Activated CD4-positive, alpha-beta memory T cell treated with anti-CD3 and anti-CD28 coated beads for 36 hours (primary cell): Measurements from ENCODE around the gene SLC30A9. TPM values are rescaled to one million over a fixed set of nuclear protein-coding genes. Genes with fewer than 3 reads are reported as not detected.

Experiments
- CTCF ChIA-PET: fragments of 350-600 bp; sonication (Branson Sonifier 250); formaldehyde crosslinking; loops from one replicate; lab custom pipeline; 2021; ENCODE audit warnings: antibody characterized with exemption, inconsistent platforms; lab: Charles Lee
- POLR2A ChIA-PET: fragments of 350-600 bp; sonication (Branson Sonifier 250); formaldehyde crosslinking; loops from one replicate; lab custom pipeline; 2021; ENCODE audit warnings: antibody characterized with exemption; lab: Charles Lee
- DNase-seq: peaks from one replicate; pipeline ENCODE4 v3.0.0-alpha.2; 2020
- H3K27ac Mint-ChIP-seq: one replicate; pipeline ENCODE4 v1.8.0; 2021; ENCODE audit warnings: mixed read lengths
- H3K27me3 Mint-ChIP-seq: one replicate; pipeline ENCODE4 v1.8.0; 2021; ENCODE audit warnings: mixed read lengths
- H3K36me3 Mint-ChIP-seq: one replicate; pipeline ENCODE4 v1.8.0; 2021; ENCODE audit warnings: mixed read lengths
- H3K4me1 Mint-ChIP-seq: one replicate; pipeline ENCODE4 v1.8.0; 2021; ENCODE audit warnings: low read depth, mixed read lengths
- H3K4me3 Mint-ChIP-seq: one replicate; pipeline ENCODE4 v1.8.0; 2021; ENCODE audit warnings: mild to moderate bottlenecking, mixed read lengths
- H3K9me3 Mint-ChIP-seq: one replicate; pipeline ENCODE4 v1.8.0; 2021; ENCODE audit warnings: mixed read lengths
- intact Hi-C: fragments of 100-400 bp; cut with micrococcal nuclease; formaldehyde crosslinking; loops from one replicate; pipeline ENCODE4 v1.15.1; 2023
- total RNA-seq, 2 experiments: library from RNA; stranded (reverse); gene quantifications; one replicate each; pipeline ENCODE4 v1.2.3, GENCODE V29; 2021

The SLC30A9 gene
- total RNA-seq, 2 experiments from 2014 or later, result 43.3 to 48.3 TPM

DNA sequence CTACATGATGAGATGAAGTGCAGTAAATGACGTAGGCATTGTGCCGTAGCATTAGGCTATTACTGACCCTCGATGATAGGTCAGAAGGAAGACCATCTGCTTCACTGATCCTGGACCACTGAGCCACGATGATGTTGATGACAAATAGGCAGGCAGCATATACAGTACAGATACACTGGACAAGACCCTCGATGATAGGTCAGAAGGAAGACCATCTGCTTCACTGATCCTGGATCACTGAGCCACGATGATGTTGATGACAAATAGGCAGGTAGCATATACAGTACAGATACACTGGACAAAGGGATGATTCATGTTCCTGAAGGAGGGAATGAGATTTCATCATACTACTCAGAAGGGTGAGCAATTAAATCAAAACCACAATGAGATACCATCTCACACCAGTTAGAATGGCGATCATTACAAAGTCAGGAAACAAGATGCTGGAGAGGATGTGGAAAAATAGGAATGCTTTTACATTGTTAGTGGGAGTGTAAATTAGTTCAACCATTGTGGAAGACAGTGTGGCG, 111.2 kb downstream of the SLC30A9 start:
- no peak for DNase-seq
- no peak overlapping the region for H3K27ac Mint-ChIP-seq
- H3K27me3 Mint-ChIP-seq, result peaks cover 1% of the 10 kb centered on the region
- H3K9me3 Mint-ChIP-seq, result peaks cover 7% of the 10 kb centered on the region
- no peaks in the 10 kb centered on the region for H3K4me1 Mint-ChIP-seq
- POLR2A ChIA-PET, result no interaction called here
- H3K4me3 Mint-ChIP-seq, result no peak overlapping the region
- CTCF ChIA-PET, result interaction anchor here (1.1 kb wide), 1 partner anchor 17 kb away, joined by 3 read pairs; no protein-coding TSS in a partner anchor
- intact Hi-C loops, result no loop called here
- H3K36me3 Mint-ChIP-seq, result no peaks in the 10 kb centered on the region

DNA sequence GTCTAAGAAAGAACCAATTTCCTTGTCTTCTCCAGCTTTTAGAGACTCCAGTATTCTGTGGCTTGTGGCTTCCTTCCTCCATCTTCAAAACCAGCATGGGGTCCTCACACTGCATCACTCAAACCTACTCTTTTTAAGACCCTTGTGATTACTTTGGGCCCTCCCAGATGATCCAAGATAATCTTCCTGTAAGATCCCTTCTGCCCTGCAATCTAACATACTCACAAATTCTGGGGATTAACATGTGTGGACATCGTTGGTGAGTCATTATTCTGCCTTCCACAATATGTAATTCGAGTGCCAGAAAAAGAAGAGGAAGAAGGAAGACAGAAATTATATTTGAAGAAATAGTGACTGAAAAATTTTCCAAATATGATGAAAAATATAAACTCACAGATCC, 114.2 kb downstream of the SLC30A9 start:
- Mint-ChIP-seq H3K36me3 (no peaks in the 10 kb centered on the region), H3K27ac (no peak overlapping the region), H3K9me3 (peaks cover 7% of the 10 kb centered on the region), H3K27me3 (peaks cover 6% of the 10 kb centered on the region), H3K4me1 (no peaks in the 10 kb centered on the region), H3K4me3 (no peak overlapping the region)
- intact Hi-C loops, result no loop called here
- no peak for DNase-seq
- ChIA-PET POLR2A (no interaction called here), CTCF (no interaction called here)

GRCh38 chr4:42112846-42113245, 122.5 kb downstream of the SLC30A9 start:
- H3K4me3 Mint-ChIP-seq, result no peak overlapping the region
- ChIA-PET POLR2A (no interaction called here), CTCF (no interaction called here)
- intact Hi-C loops, result no loop called here
- H3K4me1 Mint-ChIP-seq, result no peaks in the 10 kb centered on the region
- H3K9me3 Mint-ChIP-seq, result no peaks in the 10 kb centered on the region
- no peak for DNase-seq
- no peaks in the 10 kb centered on the region for H3K36me3 Mint-ChIP-seq
- no peak overlapping the region for H3K27ac Mint-ChIP-seq
- H3K27me3 Mint-ChIP-seq, result peaks cover 17% of the 10 kb centered on the region

DNA sequence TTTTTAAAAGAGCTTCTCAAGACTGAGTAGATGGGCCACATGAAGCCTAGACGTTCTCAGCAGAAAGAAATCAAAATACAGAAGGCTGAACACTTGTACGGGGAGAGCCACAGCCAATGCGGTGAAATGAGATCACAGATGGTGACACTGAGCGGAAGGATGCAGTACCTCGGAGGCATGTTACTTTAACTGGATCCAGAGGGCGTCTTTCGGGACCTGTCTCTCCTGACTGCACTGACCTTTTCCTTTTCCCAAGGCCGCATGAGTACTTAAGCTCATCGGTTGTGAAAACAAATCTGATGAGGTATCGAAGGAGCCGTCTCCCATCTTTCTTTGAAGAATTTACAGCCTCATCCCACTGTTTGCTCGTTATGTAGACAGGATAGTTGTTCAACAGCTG, 129.6 kb downstream of the SLC30A9 start:
- H3K4me3 Mint-ChIP-seq, result no peak overlapping the region
- H3K27me3 Mint-ChIP-seq, result peaks cover 9% of the 10 kb centered on the region
- ChIA-PET CTCF (no interaction called here), POLR2A (no interaction called here)
- DNase-seq, result no peak
- no peaks in the 10 kb centered on the region for H3K9me3 Mint-ChIP-seq
- no peaks in the 10 kb centered on the region for H3K36me3 Mint-ChIP-seq
- H3K27ac Mint-ChIP-seq, result no peak overlapping the region
- intact Hi-C loops, result no loop called here
- H3K4me1 Mint-ChIP-seq, result no peaks in the 10 kb centered on the region

- ChIA-PET POLR2A (no interaction called here), CTCF (no interaction called here)
- DNase-seq, result no peak
- peaks cover 9% of the 10 kb centered on the region for H3K27me3 Mint-ChIP-seq
- H3K4me3 Mint-ChIP-seq, result no peak overlapping the region
- intact Hi-C loops, result no loop called here
- no peak overlapping the region for H3K27ac Mint-ChIP-seq
- H3K9me3 Mint-ChIP-seq, result no peaks in the 10 kb centered on the region
- no peaks in the 10 kb centered on the region for H3K4me1 Mint-ChIP-seq
- no peaks in the 10 kb centered on the region for H3K36me3 Mint-ChIP-seq
These were observed 131.9 kb downstream of the SLC30A9 start for GRCh38 chr4:42122237-42122636.

GRCh38 chr4:42123071-42123644, 132.8 kb downstream of the SLC30A9 start:
- Mint-ChIP-seq H3K27ac (no peak overlapping the region), H3K9me3 (no peaks in the 10 kb centered on the region), H3K4me1 (no peaks in the 10 kb centered on the region), H3K36me3 (no peaks in the 10 kb centered on the region), H3K27me3 (peaks cover 9% of the 10 kb centered on the region), H3K4me3 (no peak overlapping the region)
- CTCF ChIA-PET, result no interaction called here
- no peak for DNase-seq
- intact Hi-C loops, result no loop called here
- POLR2A ChIA-PET, result no interaction called here

- no peak overlapping the region for H3K4me3 Mint-ChIP-seq
- intact Hi-C loops, result no loop called here
- no peak overlapping the region for H3K27ac Mint-ChIP-seq
- H3K36me3 Mint-ChIP-seq, result no peaks in the 10 kb centered on the region
- ChIA-PET POLR2A (no interaction called here), CTCF (no interaction called here)
- H3K4me1 Mint-ChIP-seq, result no peaks in the 10 kb centered on the region
- no peaks in the 10 kb centered on the region for H3K9me3 Mint-ChIP-seq
- no peaks in the 10 kb centered on the region for H3K27me3 Mint-ChIP-seq
- no peak for DNase-seq
These were observed 141.8 kb downstream of the SLC30A9 start for GRCh38 chr4:42132099-42132498.

DNA sequence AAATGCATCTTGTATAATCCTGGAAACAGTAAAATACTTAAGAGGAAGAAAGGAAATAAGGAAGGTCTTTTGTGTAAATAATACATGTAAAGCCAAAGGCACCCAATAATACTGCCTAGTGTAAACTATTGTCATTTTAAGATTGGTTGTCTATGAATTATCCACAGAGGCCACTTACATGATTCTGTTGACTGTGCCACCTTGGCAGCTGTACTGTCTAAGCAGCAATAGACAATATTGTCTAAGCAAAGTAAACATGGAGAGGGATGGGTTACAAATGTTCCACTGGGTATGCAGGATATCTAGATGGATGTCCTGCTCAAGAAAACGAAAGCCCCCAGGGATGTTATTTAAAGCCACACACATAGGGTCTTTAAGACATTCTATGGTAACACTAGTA, 142.7 kb downstream of the SLC30A9 start:
- POLR2A ChIA-PET, result no interaction called here
- no peaks in the 10 kb centered on the region for H3K9me3 Mint-ChIP-seq
- no peaks in the 10 kb centered on the region for H3K36me3 Mint-ChIP-seq
- no peaks in the 10 kb centered on the region for H3K4me1 Mint-ChIP-seq
- CTCF ChIA-PET, result no interaction called here
- DNase-seq, result no peak
- peaks cover 1% of the 10 kb centered on the region for H3K27me3 Mint-ChIP-seq
- H3K27ac Mint-ChIP-seq, result no peak overlapping the region
- H3K4me3 Mint-ChIP-seq, result no peak overlapping the region
- intact Hi-C loops, result no loop called here

- Mint-ChIP-seq H3K9me3 (no peaks in the 10 kb centered on the region), H3K27me3 (peaks cover 11% of the 10 kb centered on the region), H3K4me1 (no peaks in the 10 kb centered on the region), H3K4me3 (no peak overlapping the region), H3K27ac (no peak overlapping the region), H3K36me3 (no peaks in the 10 kb centered on the region)
- POLR2A ChIA-PET, result no interaction called here
- DNase-seq, result no peak
- CTCF ChIA-PET, result no interaction called here
- intact Hi-C loops, result no loop called here
These were observed 146.0 kb downstream of the SLC30A9 start for GRCh38 chr4:42136371-42136770.

Other genes starting within 250 kb of the SLC30A9 start
- gene PHOX2B, start 241.8 kb upstream of the SLC30A9 start, total RNA-seq, result not detected
- gene TMEM33, start 55.1 kb upstream of the SLC30A9 start, total RNA-seq, result 10 to 100 TPM; 40.7 to 44.8 TPM
- under 1 TPM; 0.10 to 0.17 TPM for gene DCAF4L1, start 8.8 kb upstream of the SLC30A9 start, total RNA-seq
- gene BEND4, start 162.1 kb downstream of the SLC30A9 start, total RNA-seq, result under 1 TPM; 0.19 to 0.21 TPM